ENCODE data around the gene SERINC1. TPM values are rescaled to one million over a fixed set of nuclear protein-coding genes. Genes with fewer than 3 reads are reported as not detected.

SERINC1 gene
- total RNA-seq, 1 experiment from 2014 or later, result 31.3 TPM

DNA sequence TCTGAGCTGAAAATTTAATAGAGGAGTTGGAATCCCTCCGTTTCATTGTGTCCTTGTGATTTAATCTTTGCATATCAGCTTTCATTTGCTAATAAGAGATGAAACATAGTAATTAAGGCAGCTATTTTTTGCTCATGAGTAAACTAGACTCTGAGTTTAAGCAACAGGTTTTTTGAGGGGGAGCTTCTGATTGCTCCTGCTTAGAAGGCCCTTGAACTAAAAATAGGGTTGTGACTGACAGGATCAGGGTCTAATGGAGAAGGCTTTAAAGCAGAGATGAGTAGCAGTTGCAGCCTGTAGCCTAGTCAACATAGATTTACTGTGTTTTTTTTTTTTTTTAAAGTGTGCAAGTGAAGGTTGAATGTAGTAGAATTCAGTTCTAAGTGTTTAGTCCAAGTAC is 54.8 kb downstream of the SERINC1 start:
- no peaks in the 10 kb centered on the region for H3K9me3 Mint-ChIP-seq
- POLR2A ChIA-PET, result no interaction called here
- TF ChIP-seq SMAD3 (CRISPR knock-in tag; IDR thresholded peaks at IDR 0.05; ENCODE audit: borderline replicate concordance), result no peak
- TF ChIP-seq, protein P1, sequence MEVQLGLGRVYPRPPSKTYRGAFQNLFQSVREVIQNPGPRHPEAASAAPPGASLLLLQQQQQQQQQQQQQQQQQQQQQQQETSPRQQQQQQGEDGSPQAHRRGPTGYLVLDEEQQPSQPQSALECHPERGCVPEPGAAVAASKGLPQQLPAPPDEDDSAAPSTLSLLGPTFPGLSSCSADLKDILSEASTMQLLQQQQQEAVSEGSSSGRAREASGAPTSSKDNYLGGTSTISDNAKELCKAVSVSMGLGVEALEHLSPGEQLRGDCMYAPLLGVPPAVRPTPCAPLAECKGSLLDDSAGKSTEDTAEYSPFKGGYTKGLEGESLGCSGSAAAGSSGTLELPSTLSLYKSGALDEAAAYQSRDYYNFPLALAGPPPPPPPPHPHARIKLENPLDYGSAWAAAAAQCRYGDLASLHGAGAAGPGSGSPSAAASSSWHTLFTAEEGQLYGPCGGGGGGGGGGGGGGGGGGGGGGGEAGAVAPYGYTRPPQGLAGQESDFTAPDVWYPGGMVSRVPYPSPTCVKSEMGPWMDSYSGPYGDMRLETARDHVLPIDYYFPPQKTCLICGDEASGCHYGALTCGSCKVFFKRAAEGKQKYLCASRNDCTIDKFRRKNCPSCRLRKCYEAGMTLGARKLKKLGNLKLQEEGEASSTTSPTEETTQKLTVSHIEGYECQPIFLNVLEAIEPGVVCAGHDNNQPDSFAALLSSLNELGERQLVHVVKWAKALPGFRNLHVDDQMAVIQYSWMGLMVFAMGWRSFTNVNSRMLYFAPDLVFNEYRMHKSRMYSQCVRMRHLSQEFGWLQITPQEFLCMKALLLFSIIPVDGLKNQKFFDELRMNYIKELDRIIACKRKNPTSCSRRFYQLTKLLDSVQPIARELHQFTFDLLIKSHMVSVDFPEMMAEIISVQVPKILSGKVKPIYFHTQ (CRISPR knock-in tag; IDR thresholded peaks at IDR 0.05), result no peak
- TF ChIP-seq, protein P2, sequence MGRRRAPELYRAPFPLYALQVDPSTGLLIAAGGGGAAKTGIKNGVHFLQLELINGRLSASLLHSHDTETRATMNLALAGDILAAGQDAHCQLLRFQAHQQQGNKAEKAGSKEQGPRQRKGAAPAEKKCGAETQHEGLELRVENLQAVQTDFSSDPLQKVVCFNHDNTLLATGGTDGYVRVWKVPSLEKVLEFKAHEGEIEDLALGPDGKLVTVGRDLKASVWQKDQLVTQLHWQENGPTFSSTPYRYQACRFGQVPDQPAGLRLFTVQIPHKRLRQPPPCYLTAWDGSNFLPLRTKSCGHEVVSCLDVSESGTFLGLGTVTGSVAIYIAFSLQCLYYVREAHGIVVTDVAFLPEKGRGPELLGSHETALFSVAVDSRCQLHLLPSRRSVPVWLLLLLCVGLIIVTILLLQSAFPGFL (CRISPR knock-in tag; IDR thresholded peaks at IDR 0.05; ENCODE audit: borderline replicate concordance), result no peak
- no peak for DNase-seq (ENCODE audit: low spot score)
- CTCF ChIA-PET, result no interaction called here
- ATAC-seq, result no peak
- H3K36me3 Mint-ChIP-seq, result peaks cover 10% of the 10 kb centered on the region; the same call in 1 of the 2 replicates
- H3K4me1 Mint-ChIP-seq, result peaks cover 3% of the 10 kb centered on the region; the same call in 1 of the 2 replicates
- H3K27ac Mint-ChIP-seq, result no peak overlapping the region
- no peak overlapping the region for H3K4me3 Mint-ChIP-seq
- no peaks in the 10 kb centered on the region for H3K27me3 Mint-ChIP-seq (ENCODE audit: low read depth)

DNA sequence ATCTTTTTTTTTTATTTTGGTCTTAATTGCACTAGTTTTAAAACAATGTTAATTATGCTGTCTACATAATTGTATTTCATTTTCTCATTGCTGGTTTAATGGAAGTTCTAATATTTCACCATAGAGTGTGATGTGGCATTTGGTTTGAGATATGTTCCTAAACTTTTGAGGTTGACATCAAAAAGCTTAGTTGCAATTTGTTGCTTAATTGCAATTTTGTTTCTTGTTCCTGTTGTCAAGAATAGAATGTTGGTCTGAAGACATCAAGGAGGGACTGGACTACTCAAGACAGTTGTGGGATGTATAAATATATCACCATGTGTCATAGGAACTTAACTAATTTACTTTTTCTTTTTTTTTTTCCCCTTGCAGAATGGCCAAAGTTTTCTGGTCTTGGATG is 59.6 kb downstream of the SERINC1 start:
- H3K27ac Mint-ChIP-seq, result no peak overlapping the region
- H3K9me3 Mint-ChIP-seq, result no peaks in the 10 kb centered on the region
- H3K4me3 Mint-ChIP-seq, result no peak overlapping the region
- ATAC-seq, result no peak
- H3K27me3 Mint-ChIP-seq (ENCODE audit: low read depth), result no peaks in the 10 kb centered on the region
- DNase-seq (ENCODE audit: low spot score), result no peak
- ChIA-PET CTCF (no interaction called here), POLR2A (no interaction called here)
- peaks cover 15% of the 10 kb centered on the region for H3K4me1 Mint-ChIP-seq
- H3K36me3 Mint-ChIP-seq, result peaks cover 6% of the 10 kb centered on the region; the same call in 1 of the 2 replicates
- TF ChIP-seq, protein P3, sequence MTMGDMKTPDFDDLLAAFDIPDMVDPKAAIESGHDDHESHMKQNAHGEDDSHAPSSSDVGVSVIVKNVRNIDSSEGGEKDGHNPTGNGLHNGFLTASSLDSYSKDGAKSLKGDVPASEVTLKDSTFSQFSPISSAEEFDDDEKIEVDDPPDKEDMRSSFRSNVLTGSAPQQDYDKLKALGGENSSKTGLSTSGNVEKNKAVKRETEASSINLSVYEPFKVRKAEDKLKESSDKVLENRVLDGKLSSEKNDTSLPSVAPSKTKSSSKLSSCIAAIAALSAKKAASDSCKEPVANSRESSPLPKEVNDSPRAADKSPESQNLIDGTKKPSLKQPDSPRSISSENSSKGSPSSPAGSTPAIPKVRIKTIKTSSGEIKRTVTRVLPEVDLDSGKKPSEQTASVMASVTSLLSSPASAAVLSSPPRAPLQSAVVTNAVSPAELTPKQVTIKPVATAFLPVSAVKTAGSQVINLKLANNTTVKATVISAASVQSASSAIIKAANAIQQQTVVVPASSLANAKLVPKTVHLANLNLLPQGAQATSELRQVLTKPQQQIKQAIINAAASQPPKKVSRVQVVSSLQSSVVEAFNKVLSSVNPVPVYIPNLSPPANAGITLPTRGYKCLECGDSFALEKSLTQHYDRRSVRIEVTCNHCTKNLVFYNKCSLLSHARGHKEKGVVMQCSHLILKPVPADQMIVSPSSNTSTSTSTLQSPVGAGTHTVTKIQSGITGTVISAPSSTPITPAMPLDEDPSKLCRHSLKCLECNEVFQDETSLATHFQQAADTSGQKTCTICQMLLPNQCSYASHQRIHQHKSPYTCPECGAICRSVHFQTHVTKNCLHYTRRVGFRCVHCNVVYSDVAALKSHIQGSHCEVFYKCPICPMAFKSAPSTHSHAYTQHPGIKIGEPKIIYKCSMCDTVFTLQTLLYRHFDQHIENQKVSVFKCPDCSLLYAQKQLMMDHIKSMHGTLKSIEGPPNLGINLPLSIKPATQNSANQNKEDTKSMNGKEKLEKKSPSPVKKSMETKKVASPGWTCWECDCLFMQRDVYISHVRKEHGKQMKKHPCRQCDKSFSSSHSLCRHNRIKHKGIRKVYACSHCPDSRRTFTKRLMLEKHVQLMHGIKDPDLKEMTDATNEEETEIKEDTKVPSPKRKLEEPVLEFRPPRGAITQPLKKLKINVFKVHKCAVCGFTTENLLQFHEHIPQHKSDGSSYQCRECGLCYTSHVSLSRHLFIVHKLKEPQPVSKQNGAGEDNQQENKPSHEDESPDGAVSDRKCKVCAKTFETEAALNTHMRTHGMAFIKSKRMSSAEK (CRISPR knock-in tag; IDR thresholded peaks at IDR 0.05; ENCODE audit: borderline replicate concordance), result no peak
- TF ChIP-seq SP1 (CRISPR knock-in tag; conservative IDR thresholded peaks at IDR 0.05) (no peak), ATF1 (CRISPR knock-in tag; IDR thresholded peaks at IDR 0.05) (no peak), GABPB1 (CRISPR knock-in tag; IDR thresholded peaks at IDR 0.05) (no peak), PRRX2 (CRISPR knock-in tag; IDR thresholded peaks at IDR 0.05) (no peak), ZNF396 (CRISPR knock-in tag; IDR thresholded peaks at IDR 0.05; ENCODE audit: borderline replicate concordance) (no peak), RELA (CRISPR knock-in tag; IDR thresholded peaks at IDR 0.05; ENCODE audit: borderline replicate concordance) (no peak), CBFB (CRISPR knock-in tag; IDR thresholded peaks at IDR 0.05; ENCODE audit: low read depth) (no peak), MXD4 (CRISPR knock-in tag; IDR thresholded peaks at IDR 0.05; ENCODE audit: borderline replicate concordance) (no peak), SMAD4 (CRISPR knock-in tag; IDR thresholded peaks at IDR 0.05) (no peak), ZNF219 (CRISPR knock-in tag; IDR thresholded peaks at IDR 0.05; ENCODE audit: borderline replicate concordance) (no peak), ZNF423 (CRISPR knock-in tag; IDR thresholded peaks at IDR 0.05) (no peak), RORB (CRISPR knock-in tag; IDR thresholded peaks at IDR 0.05) (no peak)
- TF ChIP-seq, protein P4, sequence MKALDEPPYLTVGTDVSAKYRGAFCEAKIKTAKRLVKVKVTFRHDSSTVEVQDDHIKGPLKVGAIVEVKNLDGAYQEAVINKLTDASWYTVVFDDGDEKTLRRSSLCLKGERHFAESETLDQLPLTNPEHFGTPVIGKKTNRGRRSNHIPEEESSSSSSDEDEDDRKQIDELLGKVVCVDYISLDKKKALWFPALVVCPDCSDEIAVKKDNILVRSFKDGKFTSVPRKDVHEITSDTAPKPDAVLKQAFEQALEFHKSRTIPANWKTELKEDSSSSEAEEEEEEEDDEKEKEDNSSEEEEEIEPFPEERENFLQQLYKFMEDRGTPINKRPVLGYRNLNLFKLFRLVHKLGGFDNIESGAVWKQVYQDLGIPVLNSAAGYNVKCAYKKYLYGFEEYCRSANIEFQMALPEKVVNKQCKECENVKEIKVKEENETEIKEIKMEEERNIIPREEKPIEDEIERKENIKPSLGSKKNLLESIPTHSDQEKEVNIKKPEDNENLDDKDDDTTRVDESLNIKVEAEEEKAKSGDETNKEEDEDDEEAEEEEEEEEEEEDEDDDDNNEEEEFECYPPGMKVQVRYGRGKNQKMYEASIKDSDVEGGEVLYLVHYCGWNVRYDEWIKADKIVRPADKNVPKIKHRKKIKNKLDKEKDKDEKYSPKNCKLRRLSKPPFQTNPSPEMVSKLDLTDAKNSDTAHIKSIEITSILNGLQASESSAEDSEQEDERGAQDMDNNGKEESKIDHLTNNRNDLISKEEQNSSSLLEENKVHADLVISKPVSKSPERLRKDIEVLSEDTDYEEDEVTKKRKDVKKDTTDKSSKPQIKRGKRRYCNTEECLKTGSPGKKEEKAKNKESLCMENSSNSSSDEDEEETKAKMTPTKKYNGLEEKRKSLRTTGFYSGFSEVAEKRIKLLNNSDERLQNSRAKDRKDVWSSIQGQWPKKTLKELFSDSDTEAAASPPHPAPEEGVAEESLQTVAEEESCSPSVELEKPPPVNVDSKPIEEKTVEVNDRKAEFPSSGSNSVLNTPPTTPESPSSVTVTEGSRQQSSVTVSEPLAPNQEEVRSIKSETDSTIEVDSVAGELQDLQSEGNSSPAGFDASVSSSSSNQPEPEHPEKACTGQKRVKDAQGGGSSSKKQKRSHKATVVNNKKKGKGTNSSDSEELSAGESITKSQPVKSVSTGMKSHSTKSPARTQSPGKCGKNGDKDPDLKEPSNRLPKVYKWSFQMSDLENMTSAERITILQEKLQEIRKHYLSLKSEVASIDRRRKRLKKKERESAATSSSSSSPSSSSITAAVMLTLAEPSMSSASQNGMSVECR (CRISPR knock-in tag; IDR thresholded peaks at IDR 0.05; ENCODE audit: borderline replicate concordance), result no peak
- TF ChIP-seq, protein P5, sequence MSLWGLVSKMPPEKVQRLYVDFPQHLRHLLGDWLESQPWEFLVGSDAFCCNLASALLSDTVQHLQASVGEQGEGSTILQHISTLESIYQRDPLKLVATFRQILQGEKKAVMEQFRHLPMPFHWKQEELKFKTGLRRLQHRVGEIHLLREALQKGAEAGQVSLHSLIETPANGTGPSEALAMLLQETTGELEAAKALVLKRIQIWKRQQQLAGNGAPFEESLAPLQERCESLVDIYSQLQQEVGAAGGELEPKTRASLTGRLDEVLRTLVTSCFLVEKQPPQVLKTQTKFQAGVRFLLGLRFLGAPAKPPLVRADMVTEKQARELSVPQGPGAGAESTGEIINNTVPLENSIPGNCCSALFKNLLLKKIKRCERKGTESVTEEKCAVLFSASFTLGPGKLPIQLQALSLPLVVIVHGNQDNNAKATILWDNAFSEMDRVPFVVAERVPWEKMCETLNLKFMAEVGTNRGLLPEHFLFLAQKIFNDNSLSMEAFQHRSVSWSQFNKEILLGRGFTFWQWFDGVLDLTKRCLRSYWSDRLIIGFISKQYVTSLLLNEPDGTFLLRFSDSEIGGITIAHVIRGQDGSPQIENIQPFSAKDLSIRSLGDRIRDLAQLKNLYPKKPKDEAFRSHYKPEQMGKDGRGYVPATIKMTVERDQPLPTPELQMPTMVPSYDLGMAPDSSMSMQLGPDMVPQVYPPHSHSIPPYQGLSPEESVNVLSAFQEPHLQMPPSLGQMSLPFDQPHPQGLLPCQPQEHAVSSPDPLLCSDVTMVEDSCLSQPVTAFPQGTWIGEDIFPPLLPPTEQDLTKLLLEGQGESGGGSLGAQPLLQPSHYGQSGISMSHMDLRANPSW (CRISPR knock-in tag; conservative IDR thresholded peaks at IDR 0.05; ENCODE audit: low read depth), result no peak
- TF ChIP-seq, protein P6, sequence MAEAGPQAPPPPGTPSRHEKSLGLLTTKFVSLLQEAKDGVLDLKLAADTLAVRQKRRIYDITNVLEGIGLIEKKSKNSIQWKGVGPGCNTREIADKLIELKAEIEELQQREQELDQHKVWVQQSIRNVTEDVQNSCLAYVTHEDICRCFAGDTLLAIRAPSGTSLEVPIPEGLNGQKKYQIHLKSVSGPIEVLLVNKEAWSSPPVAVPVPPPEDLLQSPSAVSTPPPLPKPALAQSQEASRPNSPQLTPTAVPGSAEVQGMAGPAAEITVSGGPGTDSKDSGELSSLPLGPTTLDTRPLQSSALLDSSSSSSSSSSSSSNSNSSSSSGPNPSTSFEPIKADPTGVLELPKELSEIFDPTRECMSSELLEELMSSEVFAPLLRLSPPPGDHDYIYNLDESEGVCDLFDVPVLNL (CRISPR knock-in tag; IDR thresholded peaks at IDR 0.05; ENCODE audit: borderline replicate concordance, low read depth), result no peak

All from WTC11 (cell line).